ENCODE data around the gene KCNMA1. TPM values are rescaled to one million over a fixed set of nuclear protein-coding genes. Genes with fewer than 3 reads are reported as not detected.
A peak's percentile ranks its signal among the peaks of the same experiment; 100 is the strongest.

Gene KCNMA1
- polyA plus RNA-seq, 1 experiment, result 21.4 TPM

GRCh38 chr10:77109351-77109994 is 528.1 kb downstream of the KCNMA1 start:
- H3K4me3 ChIP-seq (ENCODE audit: low read depth, low read length), result no peak overlapping the region
- no peak for DNase-seq (ENCODE audit: low read depth)
- no peak for TF ChIP-seq CTCF (IDR thresholded peaks at IDR 0.05; ENCODE audit: insufficient read depth, low read depth, low read length)
- H3K27me3 ChIP-seq (ENCODE audit: control insufficient read depth, insufficient read depth, low read length), result no peaks in the 10 kb centered on the region
- ChIA-PET POLR2A (no interaction called here), CTCF (interaction anchor here (0.8 to 1.3 kb wide), 2 partner anchors 45 to 124 kb away, joined by 3 to 5 read pairs; no protein-coding TSS in a partner anchor)
- no peaks in the 10 kb centered on the region; the same call in 1 of the 2 replicates for H3K36me3 ChIP-seq (ENCODE audit: control insufficient read depth, insufficient read depth, low read length)

- Histone ChIP-seq H3K27me3 (ENCODE audit: control insufficient read depth, insufficient read depth, low read length) (no peaks in the 10 kb centered on the region), H3K4me3 (ENCODE audit: low read depth, low read length) (no peak overlapping the region), H3K36me3 (ENCODE audit: control insufficient read depth, insufficient read depth, low read length) (no peaks in the 10 kb centered on the region; the same call in 1 of the 2 replicates)
- no peak for TF ChIP-seq CTCF (IDR thresholded peaks at IDR 0.05; ENCODE audit: insufficient read depth, low read depth, low read length)
- no peak for DNase-seq (ENCODE audit: low read depth)
- CTCF ChIA-PET, result interaction anchor here (1.0 kb wide), 2 partner anchors 14 to 102 kb away, joined by 3 to 4 read pairs; no protein-coding TSS in a partner anchor
- POLR2A ChIA-PET, result no interaction called here
These were observed 530.9 kb downstream of the KCNMA1 start for GRCh38 chr10:77106676-77107075.

- TF ChIP-seq CTCF (IDR thresholded peaks at IDR 0.05; ENCODE audit: insufficient read depth, low read depth, low read length), result no peak
- ChIA-PET POLR2A (no interaction called here), CTCF (interaction anchor here (1.0 kb wide), 1 partner anchor 101 kb away, joined by 3 read pairs; no protein-coding TSS in a partner anchor)
- no peaks in the 10 kb centered on the region; the same call in 1 of the 2 replicates for H3K36me3 ChIP-seq (ENCODE audit: control insufficient read depth, insufficient read depth, low read length)
- no peaks in the 10 kb centered on the region for H3K27me3 ChIP-seq (ENCODE audit: control insufficient read depth, insufficient read depth, low read length)
- no peak overlapping the region for H3K4me3 ChIP-seq (ENCODE audit: low read depth, low read length)
- DNase-seq (ENCODE audit: low read depth), result peak; percentile 74
These were observed 531.8 kb downstream of the KCNMA1 start for GRCh38 chr10:77105761-77106221.

GRCh38 chr10:77104459-77104980 is 533.1 kb downstream of the KCNMA1 start:
- POLR2A ChIA-PET, result no interaction called here
- TF ChIP-seq CTCF (IDR thresholded peaks at IDR 0.05; ENCODE audit: insufficient read depth, low read depth, low read length), result no peak
- peak; percentile 67 for DNase-seq (ENCODE audit: low read depth)

GRCh38 chr10:77103213-77103612 is 534.4 kb downstream of the KCNMA1 start:
- DNase-seq (ENCODE audit: low read depth), result no peak
- no peaks in the 10 kb centered on the region for H3K27me3 ChIP-seq (ENCODE audit: control insufficient read depth, insufficient read depth, low read length)
- TF ChIP-seq CTCF (IDR thresholded peaks at IDR 0.05; ENCODE audit: insufficient read depth, low read depth, low read length), result no peak
- ChIA-PET CTCF (interaction anchor here (1.4 kb wide), 1 partner anchor 98 kb away, joined by 4 read pairs; no protein-coding TSS in a partner anchor), POLR2A (no interaction called here)
- no peaks in the 10 kb centered on the region for H3K36me3 ChIP-seq (ENCODE audit: control insufficient read depth, insufficient read depth, low read length)
- H3K4me3 ChIP-seq (ENCODE audit: low read depth, low read length), result no peak overlapping the region

More at GRCh38 chr10:77104459-77104980, 533.1 kb downstream of the KCNMA1 start:
- Histone ChIP-seq H3K36me3 (ENCODE audit: control insufficient read depth, insufficient read depth, low read length) (no peaks in the 10 kb centered on the region), H3K27me3 (ENCODE audit: control insufficient read depth, insufficient read depth, low read length) (no peaks in the 10 kb centered on the region), H3K4me3 (ENCODE audit: low read depth, low read length) (no peak overlapping the region)
- CTCF ChIA-PET, result interaction anchor here (0.6 to 1.4 kb wide), 2 partner anchors 24 to 99 kb away, joined by 4 to 5 read pairs; no protein-coding TSS in a partner anchor
